Small intestine (tissue), 7 donors: ENCODE measurements around the gene FGGY. TPM values are rescaled to one million over a fixed set of nuclear protein-coding genes. Genes with fewer than 3 reads are reported as not detected.
"Not testable (repeated sequence)": the region's sequence is repeated elsewhere in the genome, so short reads cannot be mapped to it uniquely, and the experiment has no call there.

Source experiments
- DNase-seq, 2 donors: peaks; one replicate each; pipeline versions ENCODE4 v3.0.0 to v3.0.0-alpha.2; 2013
- FAIRE-seq: peaks from 2 replicates; lab custom pipeline; 2012; peaks lifted over from hg19 to GRCh38; lab: Jason Lieb, UNC
- H3K27ac ChIP-seq, 3 donors: one replicate each; pipeline ENCODE4 v1.5.1; 2013; ENCODE audit warnings: low read length in 2 of 3, mild to moderate bottlenecking in 2 of 3, control low read depth in 1 of 3, inconsistent platforms in 1 of 3, low read depth in 1 of 3, moderate library complexity in 1 of 3
- H3K27me3 ChIP-seq, 3 donors: one replicate each; pipeline ENCODE4 v1.6.1; 2013; ENCODE audit warnings: low read length in 3 of 3, inconsistent platforms in 1 of 3; ENCODE audit not compliant: control insufficient read depth in 3 of 3, insufficient read depth in 3 of 3
- H3K36me3 ChIP-seq, 3 donors: one replicate each; pipeline ENCODE4 v1.6.1; 2013; ENCODE audit warnings: low read length in 3 of 3, inconsistent platforms in 1 of 3, low read depth in 1 of 3, mild to moderate bottlenecking in 1 of 3, moderate library complexity in 1 of 3; ENCODE audit not compliant: control insufficient read depth in 3 of 3, insufficient read depth in 2 of 3
- H3K4me1 ChIP-seq, 3 donors: one replicate each; pipeline ENCODE4 v1.6.1; 2013; ENCODE audit warnings: low read length in 2 of 3, inconsistent platforms in 1 of 3, low read depth in 1 of 3, mild to moderate bottlenecking in 1 of 3, moderate library complexity in 1 of 3; ENCODE audit not compliant: control insufficient read depth in 3 of 3, insufficient read depth in 2 of 3
- H3K4me3 ChIP-seq, 3 donors: one replicate each; pipeline ENCODE4 v1.5.1; 2013; ENCODE audit warnings: low read length in 3 of 3, control low read depth in 1 of 3, inconsistent platforms in 1 of 3, low read depth in 1 of 3, mild to moderate bottlenecking in 1 of 3, moderate library complexity in 1 of 3
- H3K9me3 ChIP-seq, 2 donors: one replicate each; pipeline ENCODE4 v1.6.1; 2013; ENCODE audit warnings: low read depth in 1 of 2, low read length in 1 of 2; ENCODE audit not compliant: control insufficient read depth in 2 of 2, insufficient read depth in 1 of 2
- WGBS, 3 donors: extraction: QIAGEN DNeasy Blood & Tissue Kit; methylation state at CpG; one replicate each; pipeline ENCODE4 v1.1.7; 2013; 5-methylcytosine and 5-hydroxymethylcytosine counted together
- polyA plus RNA-seq, 4 donors: library from polyadenylated mRNA; stranded (reverse) in 3 of 4; unstranded in 1 of 4; fragments of 200-250 nt in 3 of 4; fragments of 120-200 nt in 1 of 4; gene quantifications; one replicate each; pipeline versions ENCODE4 v1.2.1 to v1.2.3, GENCODE V29; 2013
- donor health status: healthy with polysubstance abuse.
- donor health status: control.
- donor health status: control.
- donor health status: Bipolar disorder and iron deficiency.
- donor health status: healthy.

FGGY gene
- polyA plus RNA-seq, 4 donors: 12.3 to 28.0 (median 15.0) TPM

DNA sequence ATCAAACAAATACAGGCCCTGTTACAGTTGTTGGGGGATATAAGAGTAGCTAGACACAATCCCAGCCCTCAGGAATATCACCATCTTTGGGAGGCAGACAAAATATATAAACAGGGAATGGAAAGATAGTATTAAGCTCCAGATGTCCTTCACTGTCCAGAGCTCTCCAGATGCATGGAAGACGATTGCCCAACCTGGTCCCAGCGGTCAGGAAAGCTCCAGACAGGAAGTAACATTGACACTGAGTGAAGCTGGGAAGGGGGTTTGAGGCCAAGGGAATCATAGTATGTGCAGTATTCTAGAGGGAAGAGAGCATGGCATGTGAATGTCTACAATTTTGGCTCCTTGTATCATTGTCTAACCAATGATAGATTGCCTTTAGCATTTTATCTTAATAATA lies 344.0 kb downstream of the FGGY start:
- H3K4me1 ChIP-seq: peaks cover 0 to 5% (median 2%) of the 10 kb centered on the region in 3 donors
- H3K9me3 ChIP-seq: no peaks in the 10 kb centered on the region
- no peak overlapping the region for H3K4me3 ChIP-seq
- peaks cover 0 to 3% (median 0%) of the 10 kb centered on the region in 3 donors for H3K36me3 ChIP-seq
- WGBS, 3 donors: 70 to 98% (median 95%) methylated on average over 2 of the region's 2 CpGs
- H3K27me3 ChIP-seq: no peaks in the 10 kb centered on the region
- H3K27ac ChIP-seq: no peak overlapping the region
- no peak for FAIRE-seq
- DNase-seq: no peak

DNA sequence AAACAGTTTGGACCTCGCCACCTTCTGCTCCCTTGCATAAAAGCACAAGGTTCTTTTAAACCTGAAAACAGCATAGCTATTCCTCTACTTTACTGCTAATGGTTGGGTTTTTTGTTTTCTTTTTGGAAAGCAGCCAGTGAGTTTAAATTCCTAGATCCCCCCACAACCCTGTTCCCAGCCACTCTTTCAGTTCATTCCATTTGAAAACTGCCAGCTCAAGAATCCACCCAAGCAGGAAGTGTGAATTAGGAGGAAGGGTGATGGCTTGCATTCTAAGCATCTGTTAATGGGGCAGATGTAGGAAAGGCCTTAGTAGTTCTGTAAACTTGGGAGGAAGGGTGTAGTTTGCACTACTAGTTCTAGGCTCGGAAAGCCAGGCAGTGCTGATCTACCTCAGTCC lies 344.9 kb downstream of the FGGY start:
- FAIRE-seq: no peak
- Histone ChIP-seq H3K9me3 (no peaks in the 10 kb centered on the region), H3K27me3 (no peaks in the 10 kb centered on the region), H3K27ac (no peak overlapping the region), H3K4me3 (no peak overlapping the region), H3K4me1 (peaks cover 0 to 5% (median 2%) of the 10 kb centered on the region in 3 donors), H3K36me3 (peaks cover 0 to 3% (median 0%) of the 10 kb centered on the region in 3 donors)
- no peak for DNase-seq
- WGBS, 3 donors: 90 to 98% (median 96%) methylated on average over 2 of the region's 2 CpGs

DNA sequence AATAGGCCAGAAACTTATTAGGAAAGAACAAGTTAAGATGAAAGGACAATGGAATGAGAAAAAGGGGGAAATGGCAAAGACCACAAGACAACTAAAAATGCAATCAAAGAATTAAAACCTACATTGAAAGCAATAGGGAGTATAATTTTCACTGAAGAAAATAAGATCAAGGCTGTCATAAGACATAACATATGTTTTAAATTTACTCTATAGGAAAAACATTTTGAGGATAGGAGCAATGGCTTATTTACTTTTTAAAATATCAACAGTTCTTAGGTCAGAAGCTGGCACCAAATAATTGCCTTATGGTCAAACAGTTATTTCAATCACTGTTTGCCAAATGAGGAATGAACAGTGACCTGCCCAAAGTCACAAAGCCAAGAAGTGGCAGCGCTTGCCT lies 346.6 kb downstream of the FGGY start:
- H3K27ac ChIP-seq: no peak overlapping the region
- no peaks in the 10 kb centered on the region for H3K9me3 ChIP-seq
- WGBS, 3 donors: 96 to 100% (median 100%) methylated on average over 1 of the region's 1 CpG
- H3K4me1 ChIP-seq: no peaks in the 10 kb centered on the region
- H3K36me3 ChIP-seq: peaks cover 0 to 3% (median 0%) of the 10 kb centered on the region in 3 donors
- no peaks in the 10 kb centered on the region for H3K27me3 ChIP-seq
- DNase-seq (no peak), FAIRE-seq (no peak)
- no peak overlapping the region for H3K4me3 ChIP-seq

DNA sequence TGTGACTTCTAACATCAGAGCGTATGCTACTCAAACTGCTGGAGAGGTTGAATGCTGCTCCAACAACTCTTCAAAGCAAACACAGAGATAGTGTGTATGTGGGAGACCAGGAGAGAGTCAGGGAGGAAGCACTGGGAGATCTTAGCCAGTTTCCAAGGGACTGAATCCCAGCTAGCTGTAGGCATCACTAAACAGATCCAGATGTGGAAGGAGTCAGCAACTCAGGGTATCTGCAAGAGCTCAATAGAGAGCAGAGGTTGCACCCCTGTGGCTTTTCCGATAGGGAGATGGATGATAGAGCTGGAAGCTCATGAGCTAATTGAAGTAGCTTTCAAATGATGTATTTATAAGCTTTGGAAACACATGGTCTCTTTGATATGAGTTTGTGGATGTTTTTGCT lies 349.0 kb downstream of the FGGY start:
- FAIRE-seq: no peak
- 88 to 98% (median 96%) methylated on average over 2 of the region's 2 CpGs for WGBS, 3 donors

DNA sequence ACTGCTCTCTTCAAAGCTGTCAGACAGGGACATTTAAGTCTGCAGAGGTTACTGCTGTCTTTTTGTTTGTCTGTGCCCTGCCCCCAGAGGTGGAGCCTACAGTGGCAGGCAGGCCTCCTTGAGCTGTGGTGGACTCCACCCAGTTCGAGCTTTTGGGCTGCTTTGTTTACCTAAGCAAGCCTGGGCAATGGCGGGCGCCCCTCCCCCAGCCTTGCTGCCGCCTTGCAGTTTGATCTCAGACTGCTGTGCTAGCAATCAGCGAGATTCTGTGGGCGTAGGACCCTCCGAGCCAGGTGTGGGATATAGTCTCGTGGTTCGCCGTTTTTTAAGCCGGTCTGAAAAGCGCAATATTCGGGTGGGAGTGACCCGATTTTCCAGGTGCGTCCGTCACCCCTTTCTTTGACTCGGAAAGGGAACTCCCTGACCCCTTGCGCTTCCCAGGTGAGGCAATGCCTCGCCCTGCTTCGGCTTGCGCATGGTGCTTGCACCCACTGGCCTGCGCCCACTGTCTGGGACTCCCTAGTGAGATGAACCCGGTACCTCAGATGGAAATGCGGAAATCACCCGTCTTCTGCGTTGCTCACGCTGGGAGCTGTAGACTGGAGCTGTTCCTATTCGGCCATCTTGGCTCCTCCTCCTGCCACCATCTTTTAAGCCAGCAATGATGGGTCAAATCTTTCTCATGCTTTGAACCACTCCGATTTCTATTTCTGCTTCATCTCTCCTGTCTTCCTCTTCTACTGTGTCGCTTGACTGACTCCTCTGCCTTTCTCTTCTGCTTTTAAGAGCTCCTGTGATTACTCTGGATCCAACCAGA lies 356.5 kb downstream of the FGGY start:
- H3K9me3 ChIP-seq, FAIRE-seq: not testable (repeated sequence)

More for the DNA sequence above, 349.0 kb downstream of the FGGY start:
- Histone ChIP-seq H3K4me1 (no peaks in the 10 kb centered on the region), H3K4me3 (no peak overlapping the region), H3K27ac (no peak overlapping the region), H3K9me3 (no peaks in the 10 kb centered on the region), H3K36me3 (peaks cover 0 to 3% (median 0%) of the 10 kb centered on the region in 3 donors), H3K27me3 (no peaks in the 10 kb centered on the region)
- no peak for DNase-seq

DNA sequence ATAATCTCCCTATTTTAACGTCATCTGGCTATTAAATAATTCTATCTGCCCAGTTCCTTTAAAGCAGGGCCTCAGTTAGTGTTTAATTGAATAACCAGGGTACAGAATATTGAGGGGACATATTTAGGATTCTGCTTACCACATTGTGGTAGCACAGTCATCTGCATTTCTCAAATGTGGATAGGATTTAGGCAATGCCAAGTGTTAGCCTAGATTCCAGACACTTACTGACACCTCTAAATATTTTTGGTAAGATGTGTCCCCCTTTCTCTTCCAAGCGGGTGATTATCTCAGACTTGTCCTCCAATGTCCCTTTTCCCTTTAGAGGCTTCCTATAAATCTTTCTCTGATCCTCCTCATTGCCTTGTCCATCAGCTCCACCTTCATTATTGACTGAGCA lies 357.1 kb downstream of the FGGY start:
- peaks cover 0 to 7% (median 0%) of the 10 kb centered on the region in 3 donors for H3K36me3 ChIP-seq
- H3K27ac ChIP-seq: no peak overlapping the region
- WGBS, 3 donors: 91 to 98% (median 94%) methylated on average over 2 of the region's 2 CpGs
- no peak for FAIRE-seq
- no peak for DNase-seq
- no peak overlapping the region for H3K4me3 ChIP-seq
- no peaks in the 10 kb centered on the region for H3K4me1 ChIP-seq
- H3K27me3 ChIP-seq: no peaks in the 10 kb centered on the region
- H3K9me3 ChIP-seq: no peaks in the 10 kb centered on the region

More for the DNA sequence above, 356.5 kb downstream of the FGGY start:
- not testable (repeated sequence) for H3K27ac ChIP-seq, H3K4me3 ChIP-seq, H3K4me1 ChIP-seq, H3K27me3 ChIP-seq, H3K36me3 ChIP-seq, DNase-seq
- 92 to 96% (median 92%) methylated on average over 12 to 30 of the region's 30 CpGs for WGBS, 3 donors

DNA sequence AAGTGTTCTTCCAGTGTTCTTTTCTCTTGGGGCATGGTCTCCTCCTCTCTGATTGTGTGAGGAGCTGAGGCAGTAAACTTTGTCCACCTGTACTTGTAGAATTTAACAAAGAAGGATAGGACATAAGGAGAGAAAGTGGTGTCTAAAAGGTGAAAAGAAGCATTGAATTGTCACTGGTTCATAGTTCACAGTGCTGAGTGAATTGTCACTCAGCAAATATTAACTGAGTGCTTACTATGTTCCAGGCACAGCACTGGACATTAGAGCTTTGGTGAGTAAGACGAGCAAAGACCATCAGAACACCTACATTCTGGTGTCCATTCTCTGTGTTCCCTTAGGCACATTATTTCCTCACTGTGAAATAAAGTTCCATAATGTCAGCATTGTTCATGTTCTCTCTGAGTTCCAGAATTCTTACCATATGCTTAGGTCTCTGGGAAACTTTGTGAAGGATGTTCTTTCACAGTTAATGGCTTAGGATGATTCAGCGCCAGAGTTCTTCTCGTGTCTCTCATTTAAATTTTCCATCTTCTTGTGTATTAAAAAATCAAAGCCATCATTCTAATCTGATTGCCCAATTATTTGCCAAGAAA lies 361.1 kb downstream of the FGGY start:
- no peaks in the 10 kb centered on the region for H3K9me3 ChIP-seq
- FAIRE-seq (no peak), DNase-seq (no peak)
- WGBS, 3 donors: 91 to 98% (median 92%) methylated on average over 3 of the region's 3 CpGs
- no peak overlapping the region for H3K4me3 ChIP-seq
- no peak overlapping the region for H3K27ac ChIP-seq
- no peaks in the 10 kb centered on the region for H3K27me3 ChIP-seq
- H3K4me1 ChIP-seq: no peaks in the 10 kb centered on the region
- peaks cover 0 to 7% (median 0%) of the 10 kb centered on the region in 3 donors for H3K36me3 ChIP-seq

DNA sequence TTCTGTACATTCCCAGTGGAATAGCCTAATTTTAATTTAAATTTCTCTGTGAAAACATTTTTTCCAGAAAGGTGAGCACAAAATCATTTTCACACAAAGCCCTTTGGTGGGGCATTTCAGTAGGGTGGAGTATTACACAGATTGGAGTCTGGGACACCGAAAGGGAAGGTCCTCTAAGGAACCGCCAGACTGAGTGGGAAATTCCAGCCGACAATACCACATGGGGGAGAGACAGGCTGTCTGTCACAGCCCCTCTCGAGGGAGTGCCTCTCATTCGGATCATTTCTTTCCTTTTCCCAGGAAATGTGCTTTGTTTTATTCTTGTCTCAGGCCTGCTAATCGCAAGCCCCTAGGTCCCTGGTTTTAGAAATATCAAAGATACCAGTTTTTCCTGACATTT lies 367.3 kb downstream of the FGGY start:
- no peaks in the 10 kb centered on the region for H3K4me1 ChIP-seq
- WGBS, 3 donors: 79 to 95% (median 91%) methylated on average over 6 of the region's 6 CpGs
- DNase-seq: no peak
- no peak overlapping the region for H3K4me3 ChIP-seq
- no peaks in the 10 kb centered on the region for H3K9me3 ChIP-seq
- no peak overlapping the region for H3K27ac ChIP-seq
- no peaks in the 10 kb centered on the region for H3K27me3 ChIP-seq
- FAIRE-seq: no peak
- peaks cover 0 to 3% (median 0%) of the 10 kb centered on the region in 3 donors for H3K36me3 ChIP-seq
